H1 (cell line): Measurements from ENCODE around the gene MVK. TPM values are rescaled to one million over a fixed set of nuclear protein-coding genes. Genes with fewer than 3 reads are reported as not detected.

Experiments used
- CHD1 ChIP-seq: IDR thresholded peaks from 2 replicates; pipeline ENCODE4 v1.6.1; 2012; ENCODE audit warnings: low read depth, low read length, improper control_type of control experiment
- CHD2 ChIP-seq: IDR thresholded peaks from 2 replicates; pipeline ENCODE4 v1.6.1; 2012; ENCODE audit warnings: low read length, improper control_type of control experiment
- CHD7 ChIP-seq: fragments of 300-600 bp; sonication (generic); IDR thresholded peaks from 2 replicates; pipeline ENCODE4 v1.7.1; 2012; ENCODE audit warnings: low read length, moderate library complexity, mild to moderate bottlenecking, inconsistent platforms; ENCODE audit not compliant: insufficient replicate concordance
- GABPA ChIP-seq: IDR thresholded peaks from 2 replicates; pipeline ENCODE4 v1.6.1; 2011; ENCODE audit warnings: mild to moderate bottlenecking, low read length, moderate library complexity, borderline replicate concordance; ENCODE audit not compliant: insufficient read depth
- SAP30 ChIP-seq: fragments of 300-600 bp; sonication (generic); IDR thresholded peaks from 2 replicates; pipeline ENCODE4 v1.7.1; 2012; ENCODE audit warnings: low read length, moderate library complexity, mild to moderate bottlenecking, inconsistent platforms; ENCODE audit not compliant: insufficient read depth, insufficient replicate concordance
- polyA plus RNA-seq, 7 experiments: library from polyadenylated mRNA; depleted of rRNA in 3 of 7; stranded (reverse) in 5 of 7; unstranded in 2 of 7; fragments of >200 nt in 5 of 7; fragments of 200-250 nt in 2 of 7; gene quantifications; 1 replicate in 5 of 7; 2 replicates in 1 of 7; 4 replicates in 1 of 7; pipeline versions ENCODE4 v1.2.1 to v1.2.3, GENCODE V29; 2011 to 2013; ENCODE audit warnings: missing spikeins in 2 of 7, mixed read lengths in 2 of 7
- total RNA-seq: library from RNA; stranded (reverse); fragmentation: NEBNext Ultra II Directional; extraction: Animal tissue kit (Norgen Biotek cat#: 25700); gene quantifications from 2 replicates; pipeline ENCODE4 v1.2.1, GENCODE V29; 2021

The MVK gene
- total and polyA plus RNA-seq, 2 of the 8 experiments (the other 6 are each of a cell fraction or from before 2014, with no cell fraction given) = 15.7 to 20.9 TPM

GRCh38 chr12:109592195-109592904 is 18.8 kb downstream of the MVK start (continued):
- no peak for TF ChIP-seq CHD7
- TF ChIP-seq GABPA = no peak
- no peak for TF ChIP-seq CHD2
- TF ChIP-seq CHD1 = no peak
- no peak for TF ChIP-seq SAP30
